Measurements from ENCODE around the gene CRLF3. TPM values are rescaled to one million over a fixed set of nuclear protein-coding genes. Genes with fewer than 3 reads are reported as not detected.

The CRLF3 gene
- total and polyA plus RNA-seq, 4 donors, result 8.4 to 16.3 (median 14.6) TPM

- no peak overlapping the region for H3K4me3 ChIP-seq
- no peak for TF ChIP-seq CTCF (IDR thresholded peaks at IDR 0.05; ENCODE audit: control extremely low read depth, extremely low read depth)
- H3K27ac ChIP-seq (ENCODE audit: low read depth in 1 of 2, low read length in 1 of 2), result peak overlapping the region in 1 of 2 donors; percentile 63
- H3K4me1 ChIP-seq (ENCODE audit: control insufficient read depth in 5 of 5, insufficient read depth in 5 of 5, low read length in 5 of 5), result peaks cover 0 to 7% (median 0%) of the 10 kb centered on the region in 5 donors
- peaks cover 0 to 7% (median 3%) of the 10 kb centered on the region in 4 donors for H3K36me3 ChIP-seq (ENCODE audit: control insufficient read depth in 4 of 4, insufficient read depth in 4 of 4, low read length in 4 of 4)
- ATAC-seq (ENCODE audit: insufficient read depth, low FRiP score), result peak; percentile 47
- no peak overlapping the region for H3K9ac ChIP-seq (ENCODE audit: insufficient read depth in 1 of 2, low read length in 2 of 2)
- H3K9me3 ChIP-seq (ENCODE audit: control insufficient read depth in 4 of 4, insufficient read depth in 3 of 4, low read length in 3 of 4), result no peaks in the 10 kb centered on the region
- 43 to 78% methylated on average over 7 of the region's 7 CpGs for WGBS, 2 donors
- no peak for DNase-seq
- no peaks in the 10 kb centered on the region for H3K27me3 ChIP-seq (ENCODE audit: control insufficient read depth in 3 of 3, insufficient read depth in 3 of 3, low read length in 2 of 3)
Measured at GRCh38 chr17:30840771-30841170, 16.3 kb upstream of the CRLF3 start.

- no peak overlapping the region for H3K9ac ChIP-seq (ENCODE audit: insufficient read depth in 1 of 2, low read length in 2 of 2)
- no peak overlapping the region for H3K27ac ChIP-seq (ENCODE audit: low read depth in 1 of 2, low read length in 1 of 2)
- peaks cover 0 to 6% (median 3%) of the 10 kb centered on the region in 4 donors for H3K36me3 ChIP-seq (ENCODE audit: control insufficient read depth in 4 of 4, insufficient read depth in 4 of 4, low read length in 4 of 4)
- no peak overlapping the region for H3K4me3 ChIP-seq
- H3K9me3 ChIP-seq (ENCODE audit: control insufficient read depth in 4 of 4, insufficient read depth in 3 of 4, low read length in 3 of 4), result no peaks in the 10 kb centered on the region
- peaks cover 0 to 7% (median 0%) of the 10 kb centered on the region in 5 donors for H3K4me1 ChIP-seq (ENCODE audit: control insufficient read depth in 5 of 5, insufficient read depth in 5 of 5, low read length in 5 of 5)
- WGBS, 2 donors, result 81 to 85% methylated on average over 5 of the region's 5 CpGs
- ATAC-seq (ENCODE audit: insufficient read depth, low FRiP score) (no peak), DNase-seq (peak in 2 of 3 donors; percentile 57 to 62)
- no peak for TF ChIP-seq CTCF (IDR thresholded peaks at IDR 0.05; ENCODE audit: control extremely low read depth, extremely low read depth)
- no peaks in the 10 kb centered on the region for H3K27me3 ChIP-seq (ENCODE audit: control insufficient read depth in 3 of 3, insufficient read depth in 3 of 3, low read length in 2 of 3)
Measured at GRCh38 chr17:30838202-30838807, 13.8 kb upstream of the CRLF3 start.

- no peak for DNase-seq
- ATAC-seq (ENCODE audit: insufficient read depth, low FRiP score), result no peak
- Histone ChIP-seq H3K9me3 (ENCODE audit: control insufficient read depth in 4 of 4, insufficient read depth in 3 of 4, low read length in 3 of 4) (no peaks in the 10 kb centered on the region), H3K27ac (ENCODE audit: low read depth in 1 of 2, low read length in 1 of 2) (no peak overlapping the region), H3K36me3 (ENCODE audit: control insufficient read depth in 4 of 4, insufficient read depth in 4 of 4, low read length in 4 of 4) (no peaks in the 10 kb centered on the region), H3K4me1 (ENCODE audit: control insufficient read depth in 5 of 5, insufficient read depth in 5 of 5, low read length in 5 of 5) (peaks cover 0 to 19% (median 5%) of the 10 kb centered on the region in 5 donors), H3K4me3 (peak overlapping the region; percentile 97), H3K27me3 (ENCODE audit: control insufficient read depth in 3 of 3, insufficient read depth in 3 of 3, low read length in 2 of 3) (no peaks in the 10 kb centered on the region), H3K9ac (ENCODE audit: insufficient read depth in 1 of 2, low read length in 2 of 2) (peak overlapping the region; percentile 57 to 81)
- 3 to 5% methylated on average over 15 of the region's 15 CpGs for WGBS, 2 donors
- no peak for TF ChIP-seq CTCF (IDR thresholded peaks at IDR 0.05; ENCODE audit: control extremely low read depth, extremely low read depth)
Measured at GRCh38 chr17:30832438-30833124, 8.1 kb upstream of the CRLF3 start.

Measured in lung (tissue), 12 donors.